HepG2 (cell line): ENCODE data around the gene ADGRF5. TPM values are rescaled to one million over a fixed set of nuclear protein-coding genes. Genes with fewer than 3 reads are reported as not detected.

Experiments
- ATAC-seq: fragments of 200-7000 bp; cut with Tn5 transposase; 3 replicates; pipeline ENCODE4 v1.9.1; 2020; ENCODE audit warnings: mild to moderate bottlenecking, moderate library complexity
- BruUV-seq: library from RNA; stranded (reverse); fragments of 400-500 nt; replicated peaks from 2 replicates; lab custom pipeline; 2021; lab: Mats Ljungman, UMichigan
- CTCF ChIA-PET: fragments of 300-600 bp; formaldehyde crosslinking; extraction: SDS; loops from one replicate; lab custom pipeline; 2021; ENCODE audit warnings: low total read pairs, inconsistent platforms, low intra/inter-chr PET ratio; lab: Yijun Ruan, JAX
- POLR2A ChIA-PET: fragments of 350-600 bp; sonication (Branson Sonifier 250); formaldehyde crosslinking; loops from one replicate; lab custom pipeline; 2020; ENCODE audit warnings: antibody characterized with exemption, inconsistent platforms; lab: Yijun Ruan, JAX
- DNase-seq: peaks from one replicate; pipeline ENCODE4 v3.0.0-alpha.2; 2015; ENCODE audit warnings: low spot score
- FAIRE-seq: peaks from 3 replicates; lab custom pipeline; 2011; peaks lifted over from hg19 to GRCh38; lab: Jason Lieb, UNC
- H2AFZ ChIP-seq: one replicate; pipeline ENCODE4 v1.6.1; 2011; ENCODE audit warnings: low read length, inconsistent platforms
- H3K27ac ChIP-seq: fragments of 300-600 bp; 3 replicates; pipeline ENCODE4 v1.8.0; 2011; ENCODE audit warnings: mixed run types, mild to moderate bottlenecking, mixed read lengths, low read length, inconsistent platforms; ENCODE audit not compliant: insufficient read depth; ENCODE audit errors: extremely low read length
- H3K27me3 ChIP-seq, 2 experiments: fragments of 200-600 bp in 1 of 2; 2 replicates in 1 of 2; 3 replicates in 1 of 2; pipeline versions ENCODE4 v1.6.0 to v1.8.0; 2011; ENCODE audit warnings: low read length in 2 of 2, mild to moderate bottlenecking in 2 of 2, moderate library complexity in 2 of 2, inconsistent platforms in 1 of 2; ENCODE audit not compliant: insufficient read depth in 2 of 2, control insufficient read depth in 1 of 2
- H3K36me3 ChIP-seq, 2 experiments: fragments of 200-600 bp in 1 of 2; replicated peaks in 1 of 2; 2 replicates in 1 of 2; 3 replicates in 1 of 2; pipeline versions ENCODE4 v1.5.1 to v1.8.0; 2011; ENCODE audit warnings: low read length in 2 of 2, inconsistent platforms in 1 of 2; ENCODE audit not compliant: insufficient read depth in 2 of 2, control insufficient read depth in 1 of 2
- H3K4me1 ChIP-seq: 2 replicates; pipeline ENCODE4 v1.5.1; 2012; ENCODE audit warnings: low read length, inconsistent platforms; ENCODE audit not compliant: insufficient read depth
- H3K4me2 ChIP-seq: 2 replicates; pipeline ENCODE4 v1.6.0; 2011; ENCODE audit warnings: low read depth, low read length, inconsistent platforms
- H3K4me3 ChIP-seq, 3 experiments: fragments of 200-600 bp in 1 of 3; sonication (generic), shearing (Covaris generic) in 1 of 3; replicated peaks in 1 of 3; 2 replicates each; pipeline ENCODE4 v1.5.1; 2011 to 2016; ENCODE audit warnings: low read length in 3 of 3, inconsistent platforms in 2 of 3, low read depth in 2 of 3, mild to moderate bottlenecking in 2 of 3, control low read depth in 1 of 3, mixed read lengths in 1 of 3; ENCODE audit not compliant: insufficient read depth in 1 of 3
- H3K79me2 ChIP-seq: one replicate; pipeline ENCODE4 v1.6.1; 2011; ENCODE audit warnings: low read length, inconsistent platforms; ENCODE audit not compliant: insufficient read depth
- H3K9ac ChIP-seq: 2 replicates; pipeline ENCODE4 v1.6.0; 2011; ENCODE audit warnings: mild to moderate bottlenecking, low read depth, low read length, inconsistent platforms; ENCODE audit not compliant: insufficient read depth
- H3K9me3 ChIP-seq: 2 replicates; pipeline ENCODE4 v1.5.1; 2012; ENCODE audit warnings: mild to moderate bottlenecking, low read length
- H4K20me1 ChIP-seq: 2 replicates; pipeline ENCODE4 v1.6.0; 2011; ENCODE audit warnings: inconsistent platforms, mild to moderate bottlenecking, low read length, moderate library complexity; ENCODE audit not compliant: insufficient read depth
- AKAP8 ChIP-seq: sonication (generic); formaldehyde crosslinking; IDR thresholded peaks from 2 replicates; pipeline ENCODE4 v1.5.1; 2020; ENCODE audit warnings: mild to moderate bottlenecking, missing genetic modification reagents
- HOXD1 ChIP-seq: sonication (generic); formaldehyde crosslinking; IDR thresholded peaks from 2 replicates; pipeline ENCODE4 v1.5.0; 2020; ENCODE audit warnings: missing genetic modification reagents
- MAFG ChIP-seq: sonication (generic); formaldehyde crosslinking; IDR thresholded peaks from 2 replicates; pipeline ENCODE4 v1.5.1; 2020; ENCODE audit warnings: mild to moderate bottlenecking, missing genetic modification reagents
- NFE2L2 ChIP-seq: fragments of 150-350 bp; IDR thresholded peaks from 2 replicates; pipeline ENCODE4 v1.6.1; 2014; ENCODE audit warnings: low read length
- RBM22 ChIP-seq: fragments of 200-400 bp; formaldehyde crosslinking; optimal IDR thresholded peaks from 2 replicates; pipeline ENCODE3; 2017; ENCODE audit warnings: mild to moderate bottlenecking, low read length, moderate library complexity
- REL ChIP-seq: sonication (generic); formaldehyde crosslinking; conservative IDR thresholded peaks from 2 replicates; pipeline ENCODE4 v1.8.0; 2022; ENCODE audit warnings: mild to moderate bottlenecking, missing genetic modification reagents, moderate library complexity
- SCMH1 ChIP-seq: sonication (generic); formaldehyde crosslinking; IDR thresholded peaks from 2 replicates; pipeline ENCODE4 v1.9.0; 2021; ENCODE audit warnings: missing genetic modification reagents, mild to moderate bottlenecking, borderline replicate concordance
- XBP1 ChIP-seq: sonication (generic); formaldehyde crosslinking; IDR thresholded peaks from 2 replicates; pipeline ENCODE4 v1.5.0; 2020; ENCODE audit warnings: missing genetic modification reagents
- ZFP62 ChIP-seq: sonication (generic); formaldehyde crosslinking; IDR thresholded peaks from 2 replicates; pipeline ENCODE4 v1.4.0; 2020; ENCODE audit warnings: missing genetic modification reagents
- ZNF3 ChIP-seq: IDR thresholded peaks from 2 replicates; pipeline ENCODE4 v1.7.0; 2017; ENCODE audit warnings: inconsistent platforms
- ZNF776 ChIP-seq: sonication (generic); formaldehyde crosslinking; IDR thresholded peaks from 2 replicates; pipeline ENCODE4 v1.4.0; 2020; ENCODE audit warnings: mild to moderate bottlenecking, missing genetic modification reagents
- WGBS: methylation state at CpG from one replicate; pipeline ENCODE4 v1.1.6; 2017; ENCODE audit warnings: low lambda C conversion rate; 5-methylcytosine and 5-hydroxymethylcytosine counted together
- in situ Hi-C: cut with HindIII; loops from 2 replicates; pipeline ENCODE4 v1.10.0; 2017; ENCODE audit warnings: low pct_unique_long_range_greater_than_20kb; ENCODE audit not compliant: extremely low pct_ligation_motif_present
- intact Hi-C: fragments of 100-400 bp; cut with micrococcal nuclease; formaldehyde crosslinking; loops from one replicate; pipeline ENCODE4 v1.10.0; 2022; ENCODE audit not compliant: unreplicated experiment
- polyA plus RNA-seq, 8 experiments: library from polyadenylated mRNA; depleted of rRNA in 3 of 8; stranded (reverse) in 7 of 8; unstranded in 1 of 8; fragments of >200 nt; fragmentation: Illumina TruSeq in 4 of 8; extraction: Trizol in 4 of 8; gene quantifications; 2 replicates each; pipeline versions ENCODE4 v1.2.1 to v1.2.3, GENCODE V29; 2011 to 2016; ENCODE audit warnings: low read depth in 4 of 8, missing spikeins in 1 of 8, mixed read lengths in 1 of 8; ENCODE audit not compliant: insufficient read depth in 1 of 8
- total RNA-seq, 5 experiments: library from RNA; depleted of rRNA; stranded (reverse); fragments of >200 nt; fragmentation: Illumina TruSeq; extraction: Trizol; gene quantifications; 2 replicates each; pipeline ENCODE4 v1.2.3, GENCODE V29; 2016; ENCODE audit warnings: low read depth in 1 of 5
- TF ChIP-seq, protein P1 (sequence below): sonication (generic); formaldehyde crosslinking; IDR thresholded peaks from one replicate; pipeline ENCODE4 v1.5.1; 2020; ENCODE audit warnings: mild to moderate bottlenecking, missing genetic modification reagents; ENCODE audit errors: not compliant biosample characterization
- TF ChIP-seq, protein P2 (sequence below): sonication (generic); formaldehyde crosslinking; IDR thresholded peaks from 2 replicates; pipeline ENCODE4 v1.5.0; 2020; ENCODE audit warnings: mild to moderate bottlenecking, missing genetic modification reagents, borderline replicate concordance

The ADGRF5 gene
- total and polyA plus RNA-seq, 2 of the 13 experiments (the other 11 are each of a cell fraction or from before 2014, with no cell fraction given): not detected

DNA sequence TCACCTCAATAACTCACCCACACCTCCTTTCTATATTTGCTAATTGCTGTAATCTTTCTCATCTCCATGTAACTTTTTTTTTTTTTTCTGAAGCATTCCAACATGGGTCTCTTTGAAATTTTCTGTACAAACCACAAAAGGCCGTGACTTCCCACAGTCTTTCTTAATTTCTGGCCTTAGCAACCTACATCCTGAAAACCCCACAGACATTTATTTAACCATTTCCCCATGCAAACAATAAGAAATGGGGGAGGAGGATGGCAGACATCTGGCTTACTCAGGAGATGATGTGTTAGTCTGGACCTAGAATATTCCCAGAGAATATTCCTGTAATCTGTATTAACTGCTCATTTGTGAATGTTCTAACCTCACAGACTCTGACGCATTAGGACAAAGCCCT is 70.9 kb downstream of the ADGRF5 start:
- Histone ChIP-seq H3K4me2 (no peak overlapping the region), H3K36me3 (no peaks in the 10 kb centered on the region), H4K20me1 (no peaks in the 10 kb centered on the region), H3K27ac (no peak overlapping the region), H3K4me1 (peaks cover 9% of the 10 kb centered on the region), H3K9me3 (no peaks in the 10 kb centered on the region), H3K9ac (no peak overlapping the region), H3K27me3 (peaks cover 0 to 10% of the 10 kb centered on the region in 2 experiments; a peak in 1 of 5 replicates), H3K79me2 (no peaks in the 10 kb centered on the region), H3K4me3 (no peak overlapping the region), H2AFZ (no peak overlapping the region)
- ATAC-seq (no peak), FAIRE-seq (no peak), DNase-seq (no peak)
- no TSS peak for BruUV-seq
- intact Hi-C loops (no loop called here), in situ Hi-C loops (loop anchor here (5.0 to 25.0 kb wide), 3 partner anchors 137 to 462 kb away; partner anchors contain the start of gene TNFRSF21)
- WGBS: 33% methylated on average over 2 of the region's 2 CpGs
- CTCF ChIA-PET: no interaction called here
- POLR2A ChIA-PET: no interaction called here
- TF ChIP-seq, protein P1, sequence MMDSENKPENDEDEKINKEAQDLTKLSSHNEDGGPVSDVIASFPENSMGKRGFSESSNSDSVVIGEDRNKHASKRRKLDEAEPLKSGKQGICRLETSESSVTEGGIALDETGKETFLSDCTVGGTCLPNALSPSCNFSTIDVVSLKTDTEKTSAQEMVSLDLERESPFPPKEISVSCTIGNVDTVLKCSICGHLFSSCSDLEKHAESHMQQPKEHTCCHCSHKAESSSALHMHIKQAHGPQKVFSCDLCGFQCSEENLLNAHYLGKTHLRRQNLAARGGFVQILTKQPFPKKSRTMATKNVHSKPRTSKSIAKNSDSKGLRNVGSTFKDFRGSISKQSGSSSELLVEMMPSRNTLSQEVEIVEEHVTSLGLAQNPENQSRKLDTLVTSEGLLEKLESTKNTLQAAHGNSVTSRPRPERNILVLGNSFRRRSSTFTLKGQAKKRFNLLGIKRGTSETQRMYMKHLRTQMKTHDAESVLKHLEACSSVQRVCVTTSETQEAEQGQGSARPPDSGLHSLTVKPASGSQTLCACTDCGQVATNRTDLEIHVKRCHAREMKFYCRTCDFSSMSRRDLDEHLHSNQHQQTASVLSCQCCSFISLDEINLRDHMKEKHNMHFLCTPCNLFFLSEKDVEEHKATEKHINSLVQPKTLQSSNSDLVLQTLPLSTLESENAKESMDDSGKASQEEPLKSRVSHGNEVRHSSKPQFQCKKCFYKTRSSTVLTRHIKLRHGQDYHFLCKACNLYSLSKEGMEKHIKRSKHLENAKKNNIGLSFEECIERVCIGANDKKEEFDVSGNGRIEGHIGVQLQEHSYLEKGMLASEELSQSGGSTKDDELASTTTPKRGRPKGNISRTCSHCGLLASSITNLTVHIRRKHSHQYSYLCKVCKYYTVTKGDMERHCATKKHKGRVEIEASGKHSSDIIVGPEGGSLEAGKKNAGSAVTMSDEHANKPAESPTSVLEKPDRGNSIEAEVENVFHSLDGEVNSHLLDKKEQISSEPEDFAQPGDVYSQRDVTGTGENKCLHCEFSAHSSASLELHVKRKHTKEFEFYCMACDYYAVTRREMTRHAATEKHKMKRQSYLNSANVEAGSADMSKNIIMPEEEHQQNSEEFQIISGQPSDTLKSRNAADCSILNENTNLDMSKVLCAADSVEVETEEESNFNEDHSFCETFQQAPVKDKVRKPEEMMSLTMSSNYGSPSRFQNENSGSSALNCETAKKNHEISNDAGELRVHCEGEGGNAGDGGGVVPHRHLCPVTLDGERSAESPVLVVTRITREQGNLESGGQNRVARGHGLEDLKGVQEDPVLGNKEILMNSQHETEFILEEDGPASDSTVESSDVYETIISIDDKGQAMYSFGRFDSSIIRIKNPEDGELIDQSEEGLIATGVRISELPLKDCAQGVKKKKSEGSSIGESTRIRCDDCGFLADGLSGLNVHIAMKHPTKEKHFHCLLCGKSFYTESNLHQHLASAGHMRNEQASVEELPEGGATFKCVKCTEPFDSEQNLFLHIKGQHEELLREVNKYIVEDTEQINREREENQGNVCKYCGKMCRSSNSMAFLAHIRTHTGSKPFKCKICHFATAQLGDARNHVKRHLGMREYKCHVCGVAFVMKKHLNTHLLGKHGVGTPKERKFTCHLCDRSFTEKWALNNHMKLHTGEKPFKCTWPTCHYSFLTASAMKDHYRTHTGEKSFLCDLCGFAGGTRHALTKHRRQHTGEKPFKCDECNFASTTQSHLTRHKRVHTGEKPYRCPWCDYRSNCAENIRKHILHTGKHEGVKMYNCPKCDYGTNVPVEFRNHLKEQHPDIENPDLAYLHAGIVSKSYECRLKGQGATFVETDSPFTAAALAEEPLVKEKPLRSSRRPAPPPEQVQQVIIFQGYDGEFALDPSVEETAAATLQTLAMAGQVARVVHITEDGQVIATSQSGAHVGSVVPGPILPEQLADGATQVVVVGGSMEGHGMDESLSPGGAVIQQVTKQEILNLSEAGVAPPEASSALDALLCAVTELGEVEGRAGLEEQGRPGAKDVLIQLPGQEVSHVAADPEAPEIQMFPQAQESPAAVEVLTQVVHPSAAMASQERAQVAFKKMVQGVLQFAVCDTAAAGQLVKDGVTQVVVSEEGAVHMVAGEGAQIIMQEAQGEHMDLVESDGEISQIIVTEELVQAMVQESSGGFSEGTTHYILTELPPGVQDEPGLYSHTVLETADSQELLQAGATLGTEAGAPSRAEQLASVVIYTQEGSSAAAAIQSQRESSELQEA (CRISPR knock-in tag): no peak
- TF ChIP-seq HOXD1 (CRISPR knock-in tag) (no peak), NFE2L2 (no peak), XBP1 (CRISPR knock-in tag) (no peak), ZNF776 (CRISPR knock-in tag) (no peak), RBM22 (no peak), MAFG (no peak), ZNF3 (no peak), AKAP8 (CRISPR knock-in tag) (no peak), ZFP62 (CRISPR knock-in tag) (no peak), REL (CRISPR knock-in tag) (no peak), SCMH1 (CRISPR knock-in tag) (no peak)
- TF ChIP-seq, protein P2, sequence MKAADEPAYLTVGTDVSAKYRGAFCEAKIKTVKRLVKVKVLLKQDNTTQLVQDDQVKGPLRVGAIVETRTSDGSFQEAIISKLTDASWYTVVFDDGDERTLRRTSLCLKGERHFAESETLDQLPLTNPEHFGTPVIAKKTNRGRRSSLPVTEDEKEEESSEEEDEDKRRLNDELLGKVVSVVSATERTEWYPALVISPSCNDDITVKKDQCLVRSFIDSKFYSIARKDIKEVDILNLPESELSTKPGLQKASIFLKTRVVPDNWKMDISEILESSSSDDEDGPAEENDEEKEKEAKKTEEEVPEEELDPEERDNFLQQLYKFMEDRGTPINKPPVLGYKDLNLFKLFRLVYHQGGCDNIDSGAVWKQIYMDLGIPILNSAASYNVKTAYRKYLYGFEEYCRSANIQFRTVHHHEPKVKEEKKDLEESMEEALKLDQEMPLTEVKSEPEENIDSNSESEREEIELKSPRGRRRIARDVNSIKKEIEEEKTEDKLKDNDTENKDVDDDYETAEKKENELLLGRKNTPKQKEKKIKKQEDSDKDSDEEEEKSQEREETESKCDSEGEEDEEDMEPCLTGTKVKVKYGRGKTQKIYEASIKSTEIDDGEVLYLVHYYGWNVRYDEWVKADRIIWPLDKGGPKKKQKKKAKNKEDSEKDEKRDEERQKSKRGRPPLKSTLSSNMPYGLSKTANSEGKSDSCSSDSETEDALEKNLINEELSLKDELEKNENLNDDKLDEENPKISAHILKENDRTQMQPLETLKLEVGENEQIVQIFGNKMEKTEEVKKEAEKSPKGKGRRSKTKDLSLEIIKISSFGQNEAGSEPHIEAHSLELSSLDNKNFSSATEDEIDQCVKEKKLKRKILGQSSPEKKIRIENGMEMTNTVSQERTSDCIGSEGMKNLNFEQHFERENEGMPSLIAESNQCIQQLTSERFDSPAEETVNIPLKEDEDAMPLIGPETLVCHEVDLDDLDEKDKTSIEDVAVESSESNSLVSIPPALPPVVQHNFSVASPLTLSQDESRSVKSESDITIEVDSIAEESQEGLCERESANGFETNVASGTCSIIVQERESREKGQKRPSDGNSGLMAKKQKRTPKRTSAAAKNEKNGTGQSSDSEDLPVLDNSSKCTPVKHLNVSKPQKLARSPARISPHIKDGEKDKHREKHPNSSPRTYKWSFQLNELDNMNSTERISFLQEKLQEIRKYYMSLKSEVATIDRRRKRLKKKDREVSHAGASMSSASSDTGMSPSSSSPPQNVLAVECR (CRISPR knock-in tag): no peak
